Activated B cell treated with CpG ODN at 0.5 μM for 24 hours (primary cell): ENCODE results near the gene NPTN. TPM values are rescaled to one million over a fixed set of nuclear protein-coding genes. Genes with fewer than 3 reads are reported as not detected.
A peak's percentile ranks its signal among the peaks of the same experiment; 100 is the strongest.

Experiments
- ATAC-seq: fragments of 200-7000 bp; cut with Tn5 transposase; one replicate; pipeline ENCODE4 v1.10.0; 2021; ENCODE audit warnings: low read depth, mild to moderate bottlenecking, moderate library complexity
- CTCF ChIA-PET: fragments of 350-600 bp; sonication (Branson Sonifier 250); formaldehyde crosslinking; loops from one replicate; lab custom pipeline; 2021; ENCODE audit warnings: antibody characterized with exemption; lab: Charles Lee
- POLR2A ChIA-PET: fragments of 350-600 bp; sonication (Branson Sonifier 250); formaldehyde crosslinking; loops from one replicate; lab custom pipeline; 2021; ENCODE audit warnings: antibody characterized with exemption; lab: Charles Lee
- DNase-seq: peaks from one replicate; pipeline ENCODE4 v3.0.0; 2022
- H3K27ac Mint-ChIP-seq: one replicate; pipeline ENCODE4 v1.8.0; 2020; ENCODE audit warnings: mixed read lengths
- H3K27me3 Mint-ChIP-seq: one replicate; pipeline ENCODE4 v1.8.0; 2021; ENCODE audit warnings: mixed read lengths
- H3K36me3 Mint-ChIP-seq: one replicate; pipeline ENCODE4 v1.8.0; 2021; ENCODE audit warnings: low read depth, mixed read lengths
- H3K4me1 Mint-ChIP-seq: one replicate; pipeline ENCODE4 v1.8.0; 2021; ENCODE audit warnings: mixed read lengths
- H3K4me3 Mint-ChIP-seq: one replicate; pipeline ENCODE4 v1.8.0; 2020; ENCODE audit warnings: mild to moderate bottlenecking, mixed read lengths
- H3K9me3 Mint-ChIP-seq: one replicate; pipeline ENCODE4 v1.8.0; 2020; ENCODE audit warnings: mixed read lengths
- CTCF ChIP-seq: fragments of 200-600 bp; IDR thresholded peaks from one replicate; pipeline ENCODE4 v1.8.0; 2022; ENCODE audit warnings: antibody characterized with exemption, mild to moderate bottlenecking
- intact Hi-C: fragments of 100-400 bp; cut with micrococcal nuclease; formaldehyde crosslinking; loops from one replicate; pipeline ENCODE4 v1.15.1; 2024
- total RNA-seq: library from RNA; stranded (reverse); gene quantifications from 2 replicates; pipeline ENCODE4 v1.2.3, GENCODE V29; 2022

The NPTN gene
- total RNA-seq, 1 donor from 2014 or later, result 36.1 TPM

- intact Hi-C loops, result no loop called here
- no peak overlapping the region for H3K4me3 Mint-ChIP-seq
- H3K27ac Mint-ChIP-seq, result no peak overlapping the region
These were observed 46.8 kb upstream of the NPTN start for GRCh38 chr15:73679964-73680363.

GRCh38 chr15:73679180-73679579 lies 46.0 kb upstream of the NPTN start:
- Mint-ChIP-seq H3K4me3 (no peak overlapping the region), H3K27ac (no peak overlapping the region)
- CTCF ChIA-PET, result interaction anchor here (2.9 kb wide), 1 partner anchor 26 kb away, joined by 22 read pairs; no protein-coding TSS in a partner anchor

More at GRCh38 chr15:73679964-73680363, 46.8 kb upstream of the NPTN start:
- POLR2A ChIA-PET, result no interaction called here
- DNase-seq (no peak), ATAC-seq (no peak)
- CTCF ChIA-PET, result no interaction called here
- Mint-ChIP-seq H3K9me3 (no peaks in the 10 kb centered on the region), H3K27me3 (peaks cover 30% of the 10 kb centered on the region), H3K4me1 (peaks cover 11% of the 10 kb centered on the region), H3K36me3 (no peaks in the 10 kb centered on the region)
- no peak for TF ChIP-seq CTCF

GRCh38 chr15:73678498-73678897 lies 45.3 kb upstream of the NPTN start:
- Mint-ChIP-seq H3K27me3 (peaks cover 31% of the 10 kb centered on the region), H3K36me3 (no peaks in the 10 kb centered on the region)
- no peak for TF ChIP-seq CTCF

More at GRCh38 chr15:73679180-73679579, 46.0 kb upstream of the NPTN start:
- ATAC-seq, result no peak
- no peak for TF ChIP-seq CTCF
- DNase-seq, result no peak
- Mint-ChIP-seq H3K27me3 (peaks cover 31% of the 10 kb centered on the region), H3K4me1 (peaks cover 8% of the 10 kb centered on the region), H3K9me3 (no peaks in the 10 kb centered on the region), H3K36me3 (no peaks in the 10 kb centered on the region)
- POLR2A ChIA-PET, result no interaction called here
- intact Hi-C loops, result no loop called here

GRCh38 chr15:73677733-73678132 lies 44.5 kb upstream of the NPTN start:
- H3K4me3 Mint-ChIP-seq, result no peak overlapping the region
- no peak for ATAC-seq
- CTCF ChIA-PET, result interaction anchor here (0.7 to 3.2 kb wide), 9 partner anchors 9 to 220 kb away, joined by 3 to 42 read pairs (median 4); no protein-coding TSS in a partner anchor
- POLR2A ChIA-PET, result no interaction called here
- H3K27ac Mint-ChIP-seq, result no peak overlapping the region
- no peak for DNase-seq
- no peak for TF ChIP-seq CTCF
- no peaks in the 10 kb centered on the region for H3K9me3 Mint-ChIP-seq
- intact Hi-C loops, result loop anchor here (1.0 kb wide), 1 partner anchor 23 kb away; no protein-coding TSS in a partner anchor
- H3K4me1 Mint-ChIP-seq, result no peaks in the 10 kb centered on the region
- H3K27me3 Mint-ChIP-seq, result peaks cover 29% of the 10 kb centered on the region
- H3K36me3 Mint-ChIP-seq, result no peaks in the 10 kb centered on the region

More at GRCh38 chr15:73678498-73678897, 45.3 kb upstream of the NPTN start:
- H3K9me3 Mint-ChIP-seq, result no peaks in the 10 kb centered on the region
- ATAC-seq (no peak), DNase-seq (no peak)
- ChIA-PET POLR2A (no interaction called here), CTCF (interaction anchor here (0.7 to 3.2 kb wide), 6 partner anchors 8 to 221 kb away, joined by 3 to 42 read pairs (median 5); no protein-coding TSS in a partner anchor)
- intact Hi-C loops, result no loop called here
- H3K4me3 Mint-ChIP-seq, result no peak overlapping the region
- peaks cover 4% of the 10 kb centered on the region for H3K4me1 Mint-ChIP-seq
- no peak overlapping the region for H3K27ac Mint-ChIP-seq

GRCh38 chr15:73677146-73677607 lies 44.0 kb upstream of the NPTN start:
- intact Hi-C loops, result loop anchor here (1.0 kb wide), 1 partner anchor 23 kb away; no protein-coding TSS in a partner anchor
- no peak overlapping the region for H3K4me3 Mint-ChIP-seq
- H3K27me3 Mint-ChIP-seq, result peaks cover 30% of the 10 kb centered on the region
- TF ChIP-seq CTCF, result peak; percentile 36
- CTCF ChIA-PET, result interaction anchor here (0.9 to 3.2 kb wide), 9 partner anchors 9 to 112 kb away, joined by 3 to 42 read pairs (median 4); no protein-coding TSS in a partner anchor
- H3K36me3 Mint-ChIP-seq, result no peaks in the 10 kb centered on the region
- POLR2A ChIA-PET, result no interaction called here
- no peaks in the 10 kb centered on the region for H3K4me1 Mint-ChIP-seq
- no peak overlapping the region for H3K27ac Mint-ChIP-seq
- DNase-seq (no peak), ATAC-seq (peak; percentile 34)
- no peaks in the 10 kb centered on the region for H3K9me3 Mint-ChIP-seq
